Measurements from ENCODE around the gene KREMEN1.
"Not testable (repeated sequence)": the region's sequence is repeated elsewhere in the genome, so short reads cannot be mapped to it uniquely, and the experiment has no call there.

Gene KREMEN1

GRCh38 chr22:29079218-29079901 is 6.5 kb downstream of the KREMEN1 start:
- no peak for DNase-seq

- no peak for DNase-seq
Measured at GRCh38 chr22:29080106-29080975, 7.5 kb downstream of the KREMEN1 start.

DNA sequence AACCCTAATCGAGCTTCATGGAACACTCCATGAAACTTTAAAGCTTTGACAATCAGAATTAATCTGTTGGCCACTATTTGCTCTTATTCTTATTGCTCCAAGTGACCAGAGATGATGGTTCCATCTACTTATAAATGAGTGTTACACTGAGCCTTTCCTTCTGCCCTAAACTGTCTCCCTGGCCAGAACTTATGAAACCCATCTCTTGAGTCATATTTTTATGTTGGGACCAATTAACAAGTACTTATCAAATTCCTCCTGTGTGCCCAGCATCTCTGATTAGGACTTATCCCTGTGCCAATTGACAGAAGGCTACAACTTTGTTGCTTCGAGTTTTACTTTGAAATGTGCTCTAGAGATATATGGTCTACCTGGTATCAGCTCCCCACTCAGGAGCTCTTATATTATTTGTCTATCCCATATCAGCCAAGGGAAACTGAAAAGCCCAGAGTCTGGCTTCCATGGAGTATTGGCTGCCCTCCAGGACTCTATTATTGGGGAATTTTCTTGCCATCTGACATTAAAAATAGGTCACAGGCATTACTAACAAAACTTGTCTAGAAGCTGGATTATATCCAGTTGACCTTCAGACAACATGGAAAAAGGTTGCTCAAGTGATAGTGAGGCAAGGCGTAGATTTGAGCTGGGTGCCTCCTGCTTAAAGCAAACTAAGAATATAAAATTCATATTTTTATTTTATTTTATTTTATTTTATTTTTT is 8.8 kb downstream of the KREMEN1 start:
- no peak for DNase-seq

DNA sequence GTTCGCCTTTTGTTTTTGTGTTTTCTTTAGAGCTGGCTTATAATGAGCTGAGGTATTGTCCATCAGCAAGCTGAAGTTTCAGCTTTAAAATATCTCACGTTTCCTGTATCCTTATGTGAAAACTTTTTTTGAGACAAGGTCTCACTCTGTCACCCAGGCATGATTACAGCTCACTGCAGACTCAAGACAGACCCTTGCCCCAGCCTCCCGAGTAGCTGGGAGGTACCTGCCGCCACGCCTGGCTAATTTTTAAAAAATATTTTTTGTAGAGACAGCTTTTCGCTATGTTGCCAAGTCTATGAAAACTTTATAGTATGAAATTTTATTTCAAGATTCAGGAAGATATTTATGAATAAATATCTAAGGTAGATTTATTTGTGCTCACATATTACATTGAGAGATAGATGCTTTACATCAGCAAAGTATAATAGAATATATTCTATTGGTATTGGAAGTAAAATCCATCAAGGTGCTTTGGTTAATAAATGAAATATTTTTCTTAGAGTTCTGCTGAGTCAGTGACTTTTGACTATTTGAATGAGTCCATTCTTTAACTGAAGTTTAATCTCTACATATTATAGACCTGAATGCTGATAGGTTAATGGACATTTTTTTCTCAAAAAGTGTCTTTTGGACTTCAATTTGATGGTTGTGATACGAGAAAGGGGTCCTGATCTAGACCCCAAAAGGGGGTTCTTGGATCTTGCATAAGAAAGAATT is 10.2 kb downstream of the KREMEN1 start:
- DNase-seq = no peak

- DNase-seq = not testable (repeated sequence)
Measured at GRCh38 chr22:29083576-29083932, 10.7 kb downstream of the KREMEN1 start.

DNA sequence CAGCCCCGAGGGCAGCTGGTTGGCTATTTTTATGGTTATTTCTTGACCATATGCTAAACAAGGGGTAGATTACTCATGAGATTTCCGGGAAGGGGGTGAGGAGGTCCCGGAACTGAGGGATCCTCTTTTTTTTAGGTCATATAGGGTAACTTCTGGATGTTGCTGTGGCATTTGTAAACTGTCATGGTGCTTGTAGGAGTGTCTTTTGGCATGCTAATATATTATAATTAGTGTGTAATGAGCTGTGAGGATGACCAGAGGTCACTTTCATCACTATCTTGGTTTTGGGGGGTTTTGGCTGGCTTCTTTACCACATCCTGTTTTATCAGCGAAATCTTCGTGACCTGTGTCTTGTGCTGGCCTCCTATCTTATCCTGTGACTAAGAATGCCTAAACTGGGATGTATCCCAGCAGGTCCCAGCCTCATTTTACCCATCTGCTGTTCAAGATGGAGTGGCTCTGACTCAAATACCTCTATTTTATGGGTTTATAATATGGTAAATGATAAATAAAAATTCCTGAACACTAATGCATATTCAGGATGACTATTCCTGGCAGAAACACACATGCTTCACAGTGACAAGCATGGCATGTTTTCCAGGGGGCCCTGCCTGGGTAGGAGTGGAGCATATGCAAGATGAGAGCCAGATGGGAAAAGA is 11.2 kb downstream of the KREMEN1 start:
- DNase-seq = no peak

GRCh38 chr22:29087012-29087411 is 14.2 kb downstream of the KREMEN1 start:
- no peak for DNase-seq

GRCh38 chr22:29088809-29089208 is 16.0 kb downstream of the KREMEN1 start:
- no peak for DNase-seq

GRCh38 chr22:29089507-29089906 is 16.7 kb downstream of the KREMEN1 start:
- no peak for DNase-seq

GRCh38 chr22:29090039-29090438 is 17.2 kb downstream of the KREMEN1 start:
- DNase-seq = no peak

- DNase-seq = no peak
Measured at GRCh38 chr22:29092243-29092642, 19.4 kb downstream of the KREMEN1 start.

GRCh38 chr22:29093030-29093429 is 20.2 kb downstream of the KREMEN1 start:
- DNase-seq = no peak

- no peak for DNase-seq
Measured at GRCh38 chr22:29093501-29094300, 20.9 kb downstream of the KREMEN1 start.

GRCh38 chr22:29095459-29095858 is 22.6 kb downstream of the KREMEN1 start:
- no peak for DNase-seq

DNA sequence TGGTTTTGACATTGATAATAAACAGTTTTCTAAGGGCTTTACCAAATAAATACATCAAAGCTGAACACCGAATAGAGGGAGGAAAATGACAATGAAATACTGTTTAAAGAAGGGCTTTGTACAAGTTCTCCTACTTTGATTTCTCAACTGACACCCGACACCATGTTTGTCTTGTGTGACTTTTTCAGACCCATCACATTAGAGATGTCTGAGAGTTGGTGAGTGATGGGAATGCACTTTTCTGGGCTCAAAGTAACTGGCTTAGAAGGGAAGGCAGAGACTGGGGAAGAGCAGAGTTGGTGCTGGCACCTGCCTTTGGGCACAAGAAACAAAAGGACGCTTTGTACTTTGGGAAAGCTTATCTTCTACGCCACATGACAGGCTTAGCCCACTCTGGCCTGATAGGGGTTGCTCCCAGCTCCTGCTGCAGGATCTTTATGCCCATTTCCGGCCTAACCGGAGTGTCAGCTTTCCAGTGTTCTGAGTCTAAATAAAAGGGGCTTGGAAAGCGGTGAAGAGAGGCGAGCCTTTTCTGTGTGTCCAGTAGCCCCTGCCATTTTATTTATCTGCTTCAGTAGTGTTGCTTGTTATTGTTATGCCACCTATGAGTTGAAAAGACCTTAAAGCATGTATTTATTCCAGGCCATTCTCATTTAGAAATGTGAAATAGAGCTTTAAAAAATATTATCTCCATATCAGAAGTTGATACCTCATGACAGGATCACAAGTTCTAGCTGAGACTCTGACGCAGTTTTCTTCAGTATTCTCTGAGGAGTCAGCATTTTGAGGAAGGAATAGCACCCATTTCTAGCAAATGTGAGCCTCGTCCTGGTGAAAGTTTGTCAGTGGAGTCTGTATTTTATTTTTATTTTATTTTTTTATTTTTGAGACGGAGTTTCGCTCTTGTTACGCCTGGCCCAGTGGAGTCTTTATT is 24.2 kb downstream of the KREMEN1 start:
- DNase-seq = no peak

- DNase-seq = no peak
Measured at GRCh38 chr22:29098296-29098695, 25.5 kb downstream of the KREMEN1 start.

DNA sequence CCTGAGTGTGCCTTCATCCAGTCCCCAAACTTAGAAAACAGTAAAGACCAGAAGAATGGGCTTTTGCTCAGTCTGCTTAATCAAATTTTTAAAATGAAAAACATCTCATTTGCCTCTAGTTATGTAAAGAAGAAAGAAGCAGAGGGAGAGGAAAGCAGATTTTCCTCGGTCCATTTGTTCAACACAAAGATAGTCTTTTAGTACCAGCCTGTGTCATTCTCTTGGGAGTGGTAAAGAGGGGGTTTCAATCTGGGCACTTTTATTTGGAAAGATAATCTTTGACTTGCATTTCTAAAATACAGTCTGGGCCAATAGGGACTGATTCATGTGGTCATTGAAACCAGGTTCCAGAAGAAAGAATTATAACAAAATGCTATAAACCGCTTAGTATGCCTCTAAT is 29.5 kb downstream of the KREMEN1 start:
- no peak for DNase-seq

DNA sequence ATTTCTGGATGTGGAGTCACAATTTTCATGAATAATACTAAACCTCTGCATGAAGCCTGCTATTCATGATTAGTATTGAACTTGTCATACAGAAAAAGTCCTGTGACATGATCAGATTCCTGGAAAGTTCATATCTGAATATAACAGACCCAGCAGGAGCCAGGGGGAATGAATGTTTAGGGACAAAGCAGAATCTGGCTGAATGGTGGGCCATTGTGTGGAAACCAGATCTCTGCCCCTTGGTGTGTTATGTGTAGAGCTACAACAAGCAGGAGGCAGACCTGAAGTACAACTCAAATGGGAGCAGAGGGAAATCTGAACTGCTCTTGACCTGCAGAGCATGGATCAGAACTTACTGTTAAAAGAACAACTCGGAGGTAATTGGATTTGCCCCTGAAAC is 30.3 kb downstream of the KREMEN1 start:
- no peak for DNase-seq

DNA sequence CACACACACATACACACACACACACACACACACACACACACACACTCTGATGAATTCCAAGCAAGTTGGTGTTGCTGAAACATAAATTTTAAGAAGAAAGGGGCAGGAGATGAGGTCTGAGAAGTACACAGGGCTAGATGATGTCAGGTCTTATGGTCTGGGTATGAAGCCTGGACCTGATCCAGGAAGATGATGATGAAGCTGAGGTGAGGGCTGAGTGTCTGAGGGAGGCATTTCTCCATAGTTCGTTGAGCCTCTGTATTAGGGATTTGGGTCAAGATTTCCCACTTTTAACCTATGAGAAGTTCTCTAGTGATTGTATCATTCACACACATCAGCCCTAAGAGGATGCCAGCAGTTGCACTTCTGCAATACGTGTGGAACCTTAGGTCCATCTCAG is 32.6 kb downstream of the KREMEN1 start:
- DNase-seq = no peak

DNA sequence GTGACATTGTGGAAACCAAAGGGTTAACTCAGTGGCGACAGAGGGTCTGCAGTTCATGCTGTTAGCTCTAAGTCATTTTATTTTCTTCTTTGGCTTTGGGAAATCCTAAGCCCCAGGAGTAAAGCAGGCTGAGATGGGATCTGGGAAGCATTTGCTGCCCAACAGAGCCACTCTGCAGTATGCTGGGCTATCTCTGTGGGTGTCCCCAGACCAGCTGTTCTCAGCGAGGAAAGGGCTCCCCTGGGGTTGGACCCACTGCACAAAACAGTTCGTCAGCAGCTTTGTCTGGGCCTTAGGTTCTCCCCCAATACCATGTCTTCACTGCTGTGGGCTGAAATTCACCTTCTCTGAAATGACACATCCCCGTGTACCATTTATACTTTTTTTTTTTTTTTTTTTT is 34.0 kb downstream of the KREMEN1 start:
- DNase-seq = no peak

All from effector CD4-positive, alpha-beta T cell (primary cell).